ENCODE data around the gene GSTA2.
"Not testable (repeated sequence)": the region's sequence is repeated elsewhere in the genome, so short reads cannot be mapped to it uniquely, and the experiment has no call there.

GSTA2 gene

GRCh38 chr6:52763322-52763916 is at the start of gene GSTA2:
GSTA2 (minus strand) TSS chr6:52763475; CDS start chr6:52757947, 5,528 bp downstream.
- DNase-seq = not testable (repeated sequence)

GRCh38 chr6:52809777-52810176 is 46.5 kb upstream of the GSTA2 start:
- DNase-seq = not testable (repeated sequence)

GRCh38 chr6:52808660-52809059 is 45.4 kb upstream of the GSTA2 start:
- DNase-seq = no peak

- not testable (repeated sequence) for DNase-seq
Observed at GRCh38 chr6:52803668-52804255, 40.5 kb upstream of the GSTA2 start, which contains the start of gene GSTA1. GSTA1 (minus strand) TSS chr6:52803816; CDS start chr6:52799267, 4,549 bp downstream.

- DNase-seq = no peak
Observed at GRCh38 chr6:52802806-52803205, 39.5 kb upstream of the GSTA2 start.

GRCh38 chr6:52801188-52801841 is 38.0 kb upstream of the GSTA2 start:
- DNase-seq = no peak

- DNase-seq = not testable (repeated sequence)
Observed at GRCh38 chr6:52799272-52799671, 36.0 kb upstream of the GSTA2 start.

- not testable (repeated sequence) for DNase-seq
Observed at GRCh38 chr6:52794366-52794765, 31.1 kb upstream of the GSTA2 start.

GRCh38 chr6:52790861-52791260 is 27.6 kb upstream of the GSTA2 start:
- no peak for DNase-seq

GRCh38 chr6:52789658-52790057 is 26.4 kb upstream of the GSTA2 start:
- DNase-seq = not testable (repeated sequence)

GRCh38 chr6:52788478-52788877 is 25.2 kb upstream of the GSTA2 start:
- DNase-seq = no peak

- no peak for DNase-seq
Observed at GRCh38 chr6:52787917-52788316, 24.6 kb upstream of the GSTA2 start.

- no peak for DNase-seq
Observed at GRCh38 chr6:52786249-52786956, 23.1 kb upstream of the GSTA2 start.

- not testable (repeated sequence) for DNase-seq
Observed at GRCh38 chr6:52782696-52783274, 19.5 kb upstream of the GSTA2 start.

GRCh38 chr6:52782209-52782608 is 18.9 kb upstream of the GSTA2 start:
- not testable (repeated sequence) for DNase-seq

- DNase-seq = no peak
Observed at GRCh38 chr6:52779237-52779636, 16.0 kb upstream of the GSTA2 start.

- not testable (repeated sequence) for DNase-seq
Observed at GRCh38 chr6:52776711-52777351, 13.6 kb upstream of the GSTA2 start.

- DNase-seq = not testable (repeated sequence)
Observed at GRCh38 chr6:52769399-52769798, 6.1 kb upstream of the GSTA2 start.

GRCh38 chr6:52767658-52768057 is 4.4 kb upstream of the GSTA2 start:
- DNase-seq = not testable (repeated sequence)

GRCh38 chr6:52761673-52762491 is 1.4 kb downstream of the GSTA2 start:
- DNase-seq = not testable (repeated sequence)

- no peak for DNase-seq
Observed at GRCh38 chr6:52760105-52760765, 3.0 kb downstream of the GSTA2 start.
